Panc1 (cell line): ENCODE results near the gene FBRSL1. TPM values are rescaled to one million over a fixed set of nuclear protein-coding genes. Genes with fewer than 3 reads are reported as not detected.

Source experiments
- ATAC-seq: fragments of 200-7000 bp; cut with Tn5 transposase; 2 replicates; pipeline ENCODE4 v1.9.1; 2020; ENCODE audit warnings: mild to moderate bottlenecking, moderate library complexity
- BruUV-seq: library from RNA; stranded (reverse); fragments of 400-500 nt; replicated peaks from 2 replicates; lab custom pipeline; 2021; lab: Mats Ljungman, UMichigan
- CTCF ChIA-PET: fragments of 300-600 bp; sonication (Branson Sonifier 250); formaldehyde crosslinking; loops from one replicate; lab custom pipeline; 2022; ENCODE audit warnings: antibody characterized with exemption; lab: Charles Lee
- POLR2A ChIA-PET: fragments of 300-600 bp; sonication (Branson Sonifier 250); formaldehyde crosslinking; loops from one replicate; lab custom pipeline; 2022; ENCODE audit warnings: antibody characterized with exemption; lab: Charles Lee
- DNase-seq: peaks from one replicate; pipeline ENCODE4 v3.0.0-alpha.2; 2010; ENCODE audit warnings: low read depth, low spot score
- H3K27ac ChIP-seq: 2 replicates; pipeline ENCODE4 v1.5.1; 2011; ENCODE audit warnings: mild to moderate bottlenecking, low read length, inconsistent platforms
- H3K27me3 ChIP-seq: fragments of 200-500 bp; sonication (Bioruptor generic); 2 replicates; pipeline ENCODE4 v1.6.0; 2014; ENCODE audit warnings: low read length, inconsistent platforms; ENCODE audit not compliant: control insufficient read depth, insufficient read depth
- H3K36me3 ChIP-seq: fragments of 200-500 bp; sonication (Bioruptor generic); 2 replicates; pipeline ENCODE4 v1.5.1; 2014; ENCODE audit warnings: inconsistent platforms, mild to moderate bottlenecking, low read length, moderate library complexity; ENCODE audit not compliant: control insufficient read depth, insufficient read depth
- H3K4me1 ChIP-seq: 2 replicates; pipeline ENCODE4 v1.5.1; 2011; ENCODE audit warnings: inconsistent platforms, mild to moderate bottlenecking, low read length, moderate library complexity; ENCODE audit not compliant: control insufficient read depth, insufficient read depth
- H3K4me3 ChIP-seq, 2 experiments: 2 replicates each; pipeline ENCODE4 v1.5.1; 2011 to 2012; ENCODE audit warnings: low read depth in 2 of 2, low read length in 2 of 2, mild to moderate bottlenecking in 2 of 2, inconsistent platforms in 1 of 2, moderate library complexity in 1 of 2
- H3K9me3 ChIP-seq: fragments of 200-500 bp; sonication (Bioruptor generic); 2 replicates; pipeline ENCODE4 v1.5.1; 2014; ENCODE audit warnings: low read depth, mild to moderate bottlenecking, inconsistent platforms, low read length, moderate library complexity; ENCODE audit not compliant: control insufficient read depth, insufficient read depth
- CTCF ChIP-seq: fragments of 450-650 bp; IDR thresholded peaks from 2 replicates; pipeline ENCODE4 v1.5.1; 2017; ENCODE audit warnings: mild to moderate bottlenecking
- POLR2AphosphoS5 ChIP-seq: IDR thresholded peaks from 2 replicates; pipeline ENCODE4 v1.6.1; 2012; ENCODE audit warnings: mild to moderate bottlenecking, low read depth, low read length, moderate library complexity
- REST ChIP-seq, 2 experiments: IDR thresholded peaks; 2 replicates each; pipeline ENCODE4 v1.6.1; 2011 to 2012; ENCODE audit warnings: low read depth in 2 of 2, control low read depth in 1 of 2, low read length in 1 of 2, mild to moderate bottlenecking in 1 of 2, moderate library complexity in 1 of 2; ENCODE audit not compliant: insufficient read depth in 1 of 2
- SIN3A ChIP-seq: IDR thresholded peaks from 2 replicates; pipeline ENCODE4 v1.6.1; 2012; ENCODE audit warnings: low read depth, mild to moderate bottlenecking, low read length, moderate library complexity, borderline replicate concordance; ENCODE audit not compliant: insufficient read depth
- TCF7L2 ChIP-seq: IDR thresholded peaks from 2 replicates; pipeline ENCODE4 v1.6.1; 2011; ENCODE audit warnings: mild to moderate bottlenecking, low read depth, low read length, inconsistent platforms
- in situ Hi-C: cut with HindIII; loops from 2 replicates; pipeline ENCODE4 v1.10.0; 2016; ENCODE audit warnings: low sequenced_read_pairs, low pct_unique_long_range_greater_than_20kb
- intact Hi-C: fragments of 100-400 bp; cut with micrococcal nuclease; formaldehyde crosslinking; loops from one replicate; pipeline ENCODE4 v1.10.0; 2022; ENCODE audit not compliant: unreplicated experiment
- total RNA-seq: library from RNA; stranded (reverse); gene quantifications from one replicate; pipeline ENCODE4 v1.2.1, GENCODE V29; 2021; ENCODE audit not compliant: unreplicated experiment

The FBRSL1 gene
- total RNA-seq, 1 experiment from 2014 or later, result 104 TPM

- TF ChIP-seq POLR2AphosphoS5, result no peak
- TF ChIP-seq SIN3A, result no peak
- no peak for TF ChIP-seq TCF7L2
- no peak for TF ChIP-seq CTCF
- TF ChIP-seq REST (IDR thresholded peaks at IDR 0.05; ENCODE audit: insufficient read depth in 1 of 2, low read depth in 2 of 2, low read length in 1 of 2), result no peak
- CTCF ChIA-PET, result no interaction called here
- in situ Hi-C loops, result no loop called here
- H3K4me3 ChIP-seq, result no peak overlapping the region
- no peaks in the 10 kb centered on the region for H3K36me3 ChIP-seq
- ATAC-seq (no peak), DNase-seq (no peak)
- no peaks in the 10 kb centered on the region for H3K27me3 ChIP-seq
- peaks cover 13% of the 10 kb centered on the region for H3K4me1 ChIP-seq
- intact Hi-C loops, result no loop called here
- BruUV-seq, result no TSS peak
- H3K27ac ChIP-seq, result no peak overlapping the region
- POLR2A ChIA-PET, result no interaction called here
- no peaks in the 10 kb centered on the region for H3K9me3 ChIP-seq
These were observed 3.4 kb upstream of the FBRSL1 start for GRCh38 chr12:132486576-132486975.

GRCh38 chr12:132487311-132487741 lies 2.6 kb upstream of the FBRSL1 start:
- no TSS peak for BruUV-seq
- TF ChIP-seq SIN3A (no peak), POLR2AphosphoS5 (no peak), CTCF (no peak), TCF7L2 (no peak), REST (IDR thresholded peaks at IDR 0.05; ENCODE audit: insufficient read depth in 1 of 2, low read depth in 2 of 2, low read length in 1 of 2) (no peak)
- ChIA-PET POLR2A (no interaction called here), CTCF (no interaction called here)
- DNase-seq (no peak), ATAC-seq (no peak)
- no peak overlapping the region for H3K27ac ChIP-seq
- intact Hi-C loops (no loop called here), in situ Hi-C loops (no loop called here)
- H3K27me3 ChIP-seq, result no peaks in the 10 kb centered on the region
- no peaks in the 10 kb centered on the region for H3K36me3 ChIP-seq
- no peaks in the 10 kb centered on the region for H3K9me3 ChIP-seq
- H3K4me3 ChIP-seq, result no peak overlapping the region
- peaks cover 21% of the 10 kb centered on the region for H3K4me1 ChIP-seq
